Body of pancreas (tissue), 4 donors: ENCODE results near the gene MLPH. TPM values are rescaled to one million over a fixed set of nuclear protein-coding genes. Genes with fewer than 3 reads are reported as not detected.

Experiments used
- ATAC-seq: fragments of 150-250 bp; one replicate; pipeline ENCODE4 v1.9.1; 2016
- DNase-seq, 4 donors: peaks; one replicate each; pipeline ENCODE4 v3.0.0-alpha.2; 2019
- H3K27ac ChIP-seq, 4 donors: fragments of 200-600 bp; sonication (generic); 1 replicate in 3 of 4; 2 replicates in 1 of 4; pipeline versions ENCODE4 v1.5.1 to v1.6.1; 2016 to 2019; ENCODE audit warnings: mild to moderate bottlenecking in 1 of 4, mixed read lengths in 1 of 4, moderate library complexity in 1 of 4
- H3K27me3 ChIP-seq, 2 donors: fragments of 200-600 bp; sonication (generic); one replicate each; pipeline ENCODE4 v1.6.0; 2016; ENCODE audit warnings: mild to moderate bottlenecking in 1 of 2
- H3K36me3 ChIP-seq, 2 donors: fragments of 200-600 bp; sonication (generic); replicated peaks in 1 of 2; 2 replicates each; pipeline ENCODE4 v1.5.1; 2016; ENCODE audit warnings: low read depth in 2 of 2; ENCODE audit not compliant: insufficient read depth in 1 of 2
- H3K4me1 ChIP-seq: fragments of 200-600 bp; sonication (generic); one replicate; pipeline ENCODE4 v1.6.0; 2016
- H3K4me3 ChIP-seq, 2 donors: fragments of 200-600 bp; sonication (generic); 1 replicate in 1 of 2; 2 replicates in 1 of 2; pipeline ENCODE4 v1.5.1; 2016 to 2019
- H3K9me3 ChIP-seq, 3 donors: fragments of 200-600 bp; sonication (generic); 1 replicate in 2 of 3; 2 replicates in 1 of 3; pipeline ENCODE4 v1.5.1; 2016
- CTCF ChIP-seq, 7 experiments: fragments of 450-650 bp in 4 of 7; fragments of 200-600 bp in 3 of 7; sonication (generic) in 3 of 7; IDR thresholded peaks; one replicate each; pipeline ENCODE4 v1.5.1; 2016 to 2019; ENCODE audit warnings: antibody characterized with exemption in 7 of 7
- POLR2A ChIP-seq, 3 donors: fragments of 450-650 bp; IDR thresholded peaks; one replicate each; pipeline ENCODE4 v1.6.1; 2016; ENCODE audit warnings: antibody characterized with exemption in 3 of 3, mild to moderate bottlenecking in 2 of 3
- WGBS, 2 donors: methylation state at CpG; one replicate each; pipeline ENCODE4 v1.1.5; 2017; 5-methylcytosine and 5-hydroxymethylcytosine counted together
- intact Hi-C: fragments of 100-400 bp; cut with DNase I; formaldehyde crosslinking; loops from one replicate; pipeline ENCODE4 v1.15.1; 2023
- total RNA-seq, 2 donors: library from RNA; depleted of rRNA; stranded (reverse); fragments of >200 nt; gene quantifications; one replicate each; pipeline ENCODE4 v1.1.0, GENCODE V29; 2016

Gene MLPH
- total RNA-seq, 2 donors from 2014 or later = 30.3 to 64.3 TPM

- H3K4me1 ChIP-seq = no peaks in the 10 kb centered on the region
- no peak overlapping the region for H3K27ac ChIP-seq
- no peaks in the 10 kb centered on the region for H3K36me3 ChIP-seq
- TF ChIP-seq CTCF (IDR thresholded peaks at IDR 0.05) (no peak), POLR2A (IDR thresholded peaks at IDR 0.05) (no peak)
- H3K9me3 ChIP-seq = no peaks in the 10 kb centered on the region
- intact Hi-C loops = no loop called here
- peak in 1 of 4 donors; percentile 20 for DNase-seq
- H3K27me3 ChIP-seq = no peaks in the 10 kb centered on the region
- no peak for ATAC-seq
- no peak overlapping the region for H3K4me3 ChIP-seq
- 84 to 86% methylated on average over 12 to 19 of the region's 19 CpGs for WGBS, 2 donors
Observed at GRCh38 chr2:237529452-237530402, 42.7 kb downstream of the MLPH start.

GRCh38 chr2:237530472-237531433, 43.7 kb downstream of the MLPH start:
- no peaks in the 10 kb centered on the region for H3K9me3 ChIP-seq
- no peak for DNase-seq
- H3K27ac ChIP-seq = no peak overlapping the region
- no peaks in the 10 kb centered on the region for H3K36me3 ChIP-seq
- no peak overlapping the region for H3K4me3 ChIP-seq
- H3K4me1 ChIP-seq = no peaks in the 10 kb centered on the region
- H3K27me3 ChIP-seq = no peaks in the 10 kb centered on the region
- ATAC-seq = no peak
- WGBS, 2 donors = 88 to 92% methylated on average over 11 to 12 of the region's 12 CpGs
- intact Hi-C loops = no loop called here
- TF ChIP-seq POLR2A (IDR thresholded peaks at IDR 0.05) = no peak
- TF ChIP-seq CTCF (IDR thresholded peaks at IDR 0.05) = no peak

- H3K27me3 ChIP-seq = no peaks in the 10 kb centered on the region
- no peaks in the 10 kb centered on the region for H3K9me3 ChIP-seq
- H3K4me3 ChIP-seq = no peak overlapping the region
- WGBS, 2 donors = 81 to 85% methylated on average over 11 of the region's 11 CpGs
- no peaks in the 10 kb centered on the region for H3K4me1 ChIP-seq
- intact Hi-C loops = no loop called here
- H3K27ac ChIP-seq = no peak overlapping the region
- no peaks in the 10 kb centered on the region for H3K36me3 ChIP-seq
- no peak for DNase-seq
- TF ChIP-seq CTCF (IDR thresholded peaks at IDR 0.05) (no peak), POLR2A (IDR thresholded peaks at IDR 0.05) (no peak)
- no peak for ATAC-seq
Observed at GRCh38 chr2:237532160-237532559, 45.1 kb downstream of the MLPH start.

GRCh38 chr2:237533668-237534161, 46.7 kb downstream of the MLPH start:
- ATAC-seq (no peak), DNase-seq (no peak)
- H3K9me3 ChIP-seq = no peaks in the 10 kb centered on the region
- no peaks in the 10 kb centered on the region for H3K4me1 ChIP-seq
- WGBS, 2 donors = 82 to 88% methylated on average over 6 to 7 of the region's 7 CpGs
- H3K4me3 ChIP-seq = no peak overlapping the region
- H3K36me3 ChIP-seq = no peaks in the 10 kb centered on the region
- no peaks in the 10 kb centered on the region for H3K27me3 ChIP-seq
- intact Hi-C loops = no loop called here
- no peak for TF ChIP-seq POLR2A (IDR thresholded peaks at IDR 0.05)
- no peak for TF ChIP-seq CTCF (IDR thresholded peaks at IDR 0.05)
- H3K27ac ChIP-seq = no peak overlapping the region
